ENCODE results near the gene SORCS2.

DNA sequence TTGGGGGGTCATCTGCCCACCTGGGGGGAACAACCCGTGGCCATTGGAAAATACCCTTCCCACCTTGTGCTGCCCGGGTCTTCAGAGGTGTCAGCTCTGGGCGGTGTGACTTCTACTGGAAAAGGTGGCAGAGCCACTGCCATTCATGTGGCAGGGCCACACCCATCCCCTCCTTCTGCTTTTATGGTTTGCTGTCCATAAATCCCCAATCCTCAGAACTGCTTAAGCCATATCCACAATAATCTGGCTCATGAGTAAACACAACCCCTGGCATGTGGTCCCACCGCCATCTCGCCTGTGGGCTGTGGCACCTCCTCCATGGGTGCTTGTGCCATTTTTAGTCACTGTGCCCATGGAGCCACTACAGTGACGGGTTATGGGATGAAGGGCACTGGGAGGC, 20.6 kb downstream of the SORCS2 start:
- TF ChIP-seq, protein P1, sequence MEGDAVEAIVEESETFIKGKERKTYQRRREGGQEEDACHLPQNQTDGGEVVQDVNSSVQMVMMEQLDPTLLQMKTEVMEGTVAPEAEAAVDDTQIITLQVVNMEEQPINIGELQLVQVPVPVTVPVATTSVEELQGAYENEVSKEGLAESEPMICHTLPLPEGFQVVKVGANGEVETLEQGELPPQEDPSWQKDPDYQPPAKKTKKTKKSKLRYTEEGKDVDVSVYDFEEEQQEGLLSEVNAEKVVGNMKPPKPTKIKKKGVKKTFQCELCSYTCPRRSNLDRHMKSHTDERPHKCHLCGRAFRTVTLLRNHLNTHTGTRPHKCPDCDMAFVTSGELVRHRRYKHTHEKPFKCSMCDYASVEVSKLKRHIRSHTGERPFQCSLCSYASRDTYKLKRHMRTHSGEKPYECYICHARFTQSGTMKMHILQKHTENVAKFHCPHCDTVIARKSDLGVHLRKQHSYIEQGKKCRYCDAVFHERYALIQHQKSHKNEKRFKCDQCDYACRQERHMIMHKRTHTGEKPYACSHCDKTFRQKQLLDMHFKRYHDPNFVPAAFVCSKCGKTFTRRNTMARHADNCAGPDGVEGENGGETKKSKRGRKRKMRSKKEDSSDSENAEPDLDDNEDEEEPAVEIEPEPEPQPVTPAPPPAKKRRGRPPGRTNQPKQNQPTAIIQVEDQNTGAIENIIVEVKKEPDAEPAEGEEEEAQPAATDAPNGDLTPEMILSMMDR (IDR thresholded peaks at IDR 0.05), result no peak
- no peak for TF ChIP-seq POLR2A (IDR thresholded peaks at IDR 0.05)
